ENCODE data around the gene MNDA.

GRCh38 chr1:158840236-158840635 is 9.1 kb downstream of the MNDA start:
- no peak for TF ChIP-seq YY1 (IDR thresholded peaks at IDR 0.05; ENCODE audit: low read depth)
- no peak for TF ChIP-seq EP300 (IDR thresholded peaks at IDR 0.05; ENCODE audit: borderline replicate concordance)
